T47D (cell line): ENCODE measurements around the gene ATG9B.
A peak's percentile ranks its signal among the peaks of the same experiment; 100 is the strongest.
"Not testable (repeated sequence)": the region's sequence is repeated elsewhere in the genome, so short reads cannot be mapped to it uniquely, and the experiment has no call there.

Experiments
- DNase-seq, 2 experiments: peaks; one replicate each; pipeline versions ENCODE4 v3.0.0 to v3.0.0-alpha.2; 2011 to 2012; ENCODE audit warnings: low read depth in 1 of 2, low spot score in 1 of 2
- JUND ChIP-seq: IDR thresholded peaks from 2 replicates; pipeline ENCODE4 v1.6.1; 2012; ENCODE audit warnings: low read depth
- in situ Hi-C: cut with HindIII; loops from 2 replicates; pipeline ENCODE4 v1.10.0; 2016; ENCODE audit warnings: low sequenced_read_pairs, low pct_unique_long_range_greater_than_20kb

The ATG9B gene

GRCh38 chr7:151038951-151039849 is 14.9 kb upstream of the ATG9B start:
- in situ Hi-C loops, result no loop called here
- no peak for DNase-seq
- TF ChIP-seq JUND, result no peak

- TF ChIP-seq JUND, result no peak
- DNase-seq, result no peak
- in situ Hi-C loops, result no loop called here
Measured at GRCh38 chr7:151035902-151036301, 11.6 kb upstream of the ATG9B start.

GRCh38 chr7:151035026-151035717 is 10.9 kb upstream of the ATG9B start:
- no peak for DNase-seq
- TF ChIP-seq JUND, result no peak
- in situ Hi-C loops, result no loop called here

- DNase-seq, result no peak
- no peak for TF ChIP-seq JUND
- in situ Hi-C loops, result no loop called here
Measured at GRCh38 chr7:151034312-151035025, 10.2 kb upstream of the ATG9B start.

- no peak for DNase-seq
- TF ChIP-seq JUND, result no peak
- in situ Hi-C loops, result no loop called here
Measured at GRCh38 chr7:151033864-151034249, 9.6 kb upstream of the ATG9B start.

GRCh38 chr7:151032936-151033863 is 8.9 kb upstream of the ATG9B start:
- no peak for TF ChIP-seq JUND
- in situ Hi-C loops, result no loop called here
- peak in 1 of 2 experiments; percentile 48 for DNase-seq

- no peak for DNase-seq
- TF ChIP-seq JUND, result no peak
- in situ Hi-C loops, result no loop called here
Measured at GRCh38 chr7:151031011-151031410, 6.7 kb upstream of the ATG9B start.

GRCh38 chr7:151028948-151029501 is 4.7 kb upstream of the ATG9B start:
- in situ Hi-C loops, result no loop called here
- no peak for DNase-seq
- TF ChIP-seq JUND, result no peak

- TF ChIP-seq JUND, result no peak
- peak; percentile 97 to 99 for DNase-seq
- in situ Hi-C loops, result no loop called here
Measured at GRCh38 chr7:151028131-151028947, 4.0 kb upstream of the ATG9B start, which contains the start of gene ABCB8. TSS of gene ABCB8 (plus strand) at chr7:151028450. CDS start at chr7:151028516, 66 bp downstream.

GRCh38 chr7:151027728-151028130 is 3.4 kb upstream of the ATG9B start:
- DNase-seq, in situ Hi-C loops: not testable (repeated sequence)

GRCh38 chr7:151026771-151027727 is 2.8 kb upstream of the ATG9B start:
- DNase-seq, in situ Hi-C loops: not testable (repeated sequence)
